Smooth muscle cell (in vitro differentiated cells): ENCODE measurements around the gene CDC37. TPM values are rescaled to one million over a fixed set of nuclear protein-coding genes. Genes with fewer than 3 reads are reported as not detected.

Experiments used
- DNase-seq: peaks from one replicate; lab custom pipeline; 2025; ENCODE audit not compliant: unreplicated experiment; lab: John Stamatoyannopoulos, UW
- H2AFZ ChIP-seq: fragments of 200-600 bp; sonication (generic); 2 replicates; pipeline ENCODE4 v1.6.0; 2016; ENCODE audit warnings: antibody characterized with exemption, low read depth, mild to moderate bottlenecking
- H3F3A ChIP-seq: fragments of 200-600 bp; sonication (generic); 2 replicates; pipeline ENCODE4 v1.6.0; 2017; ENCODE audit warnings: antibody characterized with exemption, low read depth
- H3K27ac ChIP-seq: fragments of 200-600 bp; sonication (generic); 2 replicates; pipeline ENCODE4 v1.5.1; 2016; ENCODE audit warnings: low read depth, mild to moderate bottlenecking
- H3K27me3 ChIP-seq: fragments of 200-600 bp; sonication (generic); 2 replicates; pipeline ENCODE4 v1.6.1; 2016; ENCODE audit warnings: low read depth, mild to moderate bottlenecking
- H3K36me3 ChIP-seq: fragments of 200-600 bp; sonication (generic); 2 replicates; pipeline ENCODE4 v1.5.1; 2016; ENCODE audit warnings: low read depth
- H3K4me1 ChIP-seq: fragments of 200-600 bp; sonication (generic); 2 replicates; pipeline ENCODE4 v1.5.1; 2016; ENCODE audit warnings: low read depth
- H3K4me2 ChIP-seq: fragments of 200-600 bp; sonication (generic); 2 replicates; pipeline ENCODE4 v1.6.0; 2016; ENCODE audit warnings: mild to moderate bottlenecking
- H3K4me3 ChIP-seq: fragments of 200-600 bp; sonication (generic); 2 replicates; pipeline ENCODE4 v1.5.1; 2016; ENCODE audit warnings: mild to moderate bottlenecking
- H3K79me2 ChIP-seq: fragments of 200-600 bp; sonication (generic); 2 replicates; pipeline ENCODE4 v1.6.0; 2016; ENCODE audit warnings: low read depth, mild to moderate bottlenecking
- H3K9ac ChIP-seq: fragments of 200-600 bp; sonication (generic); 2 replicates; pipeline ENCODE4 v1.6.0; 2016; ENCODE audit warnings: low read depth
- H3K9me3 ChIP-seq: fragments of 200-600 bp; sonication (generic); replicated peaks from 2 replicates; pipeline ENCODE4 v1.5.1; 2016; ENCODE audit warnings: low read depth
- H4K20me1 ChIP-seq: fragments of 200-600 bp; sonication (generic); 2 replicates; pipeline ENCODE4 v1.6.0; 2016; ENCODE audit warnings: low read depth
- WGBS: methylation state at CpG from one replicate; pipeline ENCODE4 v1.1.7; 2016; ENCODE audit warnings: low lambda C conversion rate; 5-methylcytosine and 5-hydroxymethylcytosine counted together
- polyA plus RNA-seq: library from polyadenylated mRNA; unstranded; fragments of >200 nt; fragmentation: Nextera tagmentation; extraction: Ambion mirVana; gene quantifications from 2 replicates; pipeline ENCODE4 v1.2.1, GENCODE V29; 2016
- total RNA-seq: library from RNA; depleted of rRNA; stranded (reverse); fragments of >200 nt; gene quantifications from 2 replicates; pipeline ENCODE4 v1.2.3, GENCODE V29; 2014
- TF ChIP-seq, protein P1 (sequence below): fragments of 200-600 bp; sonication (generic); IDR thresholded peaks from 2 replicates; pipeline ENCODE4 v1.5.1; 2017; ENCODE audit warnings: borderline replicate concordance, mild to moderate bottlenecking, antibody characterized with exemption; ENCODE audit not compliant: insufficient read depth, poor library complexity, severe bottlenecking

Gene CDC37
- total and polyA plus RNA-seq, 2 experiments from 2014 or later, result 98.4 to 186 TPM

GRCh38 chr19:10432736-10433130 is 29.4 kb upstream of the CDC37 start:
- Histone ChIP-seq H3K27ac (no peak overlapping the region), H3K9me3 (no peaks in the 10 kb centered on the region), H4K20me1 (peaks cover 13% of the 10 kb centered on the region), H3K4me2 (peak overlapping the region; percentile 84), H3K27me3 (no peaks in the 10 kb centered on the region), H3K79me2 (no peaks in the 10 kb centered on the region), H3K36me3 (no peaks in the 10 kb centered on the region), H3K4me3 (peak overlapping the region; percentile 57), H3F3A (no peaks in the 10 kb centered on the region), H3K9ac (no peak overlapping the region), H3K4me1 (peaks cover 7% of the 10 kb centered on the region), H2AFZ (no peak overlapping the region)
- 96% methylated on average over 2 of the region's 2 CpGs for WGBS
- TF ChIP-seq, protein P1, sequence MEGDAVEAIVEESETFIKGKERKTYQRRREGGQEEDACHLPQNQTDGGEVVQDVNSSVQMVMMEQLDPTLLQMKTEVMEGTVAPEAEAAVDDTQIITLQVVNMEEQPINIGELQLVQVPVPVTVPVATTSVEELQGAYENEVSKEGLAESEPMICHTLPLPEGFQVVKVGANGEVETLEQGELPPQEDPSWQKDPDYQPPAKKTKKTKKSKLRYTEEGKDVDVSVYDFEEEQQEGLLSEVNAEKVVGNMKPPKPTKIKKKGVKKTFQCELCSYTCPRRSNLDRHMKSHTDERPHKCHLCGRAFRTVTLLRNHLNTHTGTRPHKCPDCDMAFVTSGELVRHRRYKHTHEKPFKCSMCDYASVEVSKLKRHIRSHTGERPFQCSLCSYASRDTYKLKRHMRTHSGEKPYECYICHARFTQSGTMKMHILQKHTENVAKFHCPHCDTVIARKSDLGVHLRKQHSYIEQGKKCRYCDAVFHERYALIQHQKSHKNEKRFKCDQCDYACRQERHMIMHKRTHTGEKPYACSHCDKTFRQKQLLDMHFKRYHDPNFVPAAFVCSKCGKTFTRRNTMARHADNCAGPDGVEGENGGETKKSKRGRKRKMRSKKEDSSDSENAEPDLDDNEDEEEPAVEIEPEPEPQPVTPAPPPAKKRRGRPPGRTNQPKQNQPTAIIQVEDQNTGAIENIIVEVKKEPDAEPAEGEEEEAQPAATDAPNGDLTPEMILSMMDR, result no peak
- DNase-seq, result no peak

DNA sequence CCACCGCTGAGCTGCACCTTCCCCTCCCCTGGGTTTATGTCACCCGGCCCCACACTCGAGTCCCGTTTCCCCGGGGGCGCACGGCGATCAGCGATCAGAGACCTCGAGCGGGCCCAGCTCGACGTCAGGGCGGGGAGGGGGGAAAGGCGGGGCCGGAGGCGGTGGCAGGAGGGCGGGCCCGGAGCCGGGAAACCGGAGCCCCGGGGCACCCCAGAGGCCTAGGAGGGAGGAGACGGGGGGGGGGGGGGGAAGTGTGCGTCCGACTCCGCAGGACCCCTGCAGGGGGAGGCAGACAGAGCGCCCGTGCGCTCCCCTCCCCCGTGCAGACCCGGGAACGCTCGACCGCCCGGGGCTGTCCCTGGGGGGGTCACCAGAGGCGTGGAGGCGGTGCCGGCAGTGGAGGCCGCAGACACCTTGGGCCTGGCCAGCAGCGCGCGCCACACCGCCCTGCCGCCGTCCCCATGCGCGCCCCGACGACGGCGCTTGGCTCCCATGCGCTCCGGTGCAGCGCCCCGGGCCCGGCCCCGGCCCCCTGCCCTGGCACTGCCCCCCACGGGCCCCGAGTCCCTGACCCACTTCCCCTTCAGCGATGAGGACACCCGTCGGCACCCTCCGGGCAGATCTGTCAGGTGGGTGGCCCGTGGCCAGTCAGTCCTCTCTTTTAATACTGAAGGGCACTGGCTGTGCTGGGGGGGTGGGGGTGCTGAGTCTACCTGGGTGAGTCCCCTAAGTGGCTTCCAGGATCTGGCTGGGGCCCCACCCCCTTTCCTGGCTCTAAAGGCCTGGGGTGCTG is 28.8 kb upstream of the CDC37 start:
- Histone ChIP-seq H3K9me3 (no peaks in the 10 kb centered on the region), H3K4me1 (peaks cover 7% of the 10 kb centered on the region), H3F3A (no peaks in the 10 kb centered on the region), H3K4me3 (peak overlapping the region; percentile 57), H3K4me2 (peak overlapping the region; percentile 84), H3K27me3 (no peaks in the 10 kb centered on the region), H3K79me2 (no peaks in the 10 kb centered on the region), H3K27ac (no peak overlapping the region), H4K20me1 (peaks cover 13% of the 10 kb centered on the region), H2AFZ (peak overlapping the region; percentile 62), H3K9ac (no peak overlapping the region), H3K36me3 (no peaks in the 10 kb centered on the region)
- TF ChIP-seq, protein P1, result no peak
- DNase-seq, result peak; percentile 56
- 1% methylated on average over 7 of the region's 64 CpGs for WGBS

- H3K4me3 ChIP-seq, result peak overlapping the region; percentile 57
- TF ChIP-seq, protein P1, result no peak
- peak overlapping the region; percentile 62 for H2AFZ ChIP-seq
- WGBS, result 38% methylated on average over 24 of the region's 25 CpGs
- H4K20me1 ChIP-seq, result peaks cover 9% of the 10 kb centered on the region
- H3F3A ChIP-seq, result no peaks in the 10 kb centered on the region
- no peak overlapping the region for H3K27ac ChIP-seq
- no peaks in the 10 kb centered on the region for H3K79me2 ChIP-seq
- H3K27me3 ChIP-seq, result no peaks in the 10 kb centered on the region
- no peak for DNase-seq
- no peaks in the 10 kb centered on the region for H3K9me3 ChIP-seq
- no peak overlapping the region for H3K9ac ChIP-seq
- H3K4me1 ChIP-seq, result peaks cover 7% of the 10 kb centered on the region
- no peaks in the 10 kb centered on the region for H3K36me3 ChIP-seq
- H3K4me2 ChIP-seq, result peak overlapping the region; percentile 84
Observed at GRCh38 chr19:10431254-10431942, 28.1 kb upstream of the CDC37 start.
